ENCODE results near the gene FTCD. TPM values are rescaled to one million over a fixed set of nuclear protein-coding genes. Genes with fewer than 3 reads are reported as not detected.

Gene FTCD
- total RNA-seq, 1 experiment from 2014 or later, result 0.21 TPM

- intact Hi-C loops (cut with micrococcal nuclease; ENCODE audit: unreplicated experiment), result no loop called here
- CTCF ChIA-PET, result no interaction called here
- H3K27ac ChIP-seq (ENCODE audit: low read length), result no peak overlapping the region
Observed at GRCh38 chr21:46091631-46092025, 63.8 kb downstream of the FTCD start.

GRCh38 chr21:46091118-46091517 lies 64.3 kb downstream of the FTCD start:
- CTCF ChIA-PET, result no interaction called here
- H3K4me3 ChIP-seq (ENCODE audit: low read depth in 2 of 2, low read length in 2 of 2), result no peak overlapping the region
- H3K9me3 ChIP-seq (ENCODE audit: control insufficient read depth, insufficient read depth, low read depth, low read length), result no peaks in the 10 kb centered on the region; the same call in 1 of the 2 replicates
- TF ChIP-seq TCF7L2 (IDR thresholded peaks at IDR 0.05; ENCODE audit: low read depth, low read length) (no peak), SIN3A (IDR thresholded peaks at IDR 0.05; ENCODE audit: borderline replicate concordance, insufficient read depth, low read depth, low read length) (no peak), CTCF (IDR thresholded peaks at IDR 0.05) (no peak), POLR2AphosphoS5 (IDR thresholded peaks at IDR 0.05; ENCODE audit: low read depth, low read length) (no peak), REST (IDR thresholded peaks at IDR 0.05; ENCODE audit: insufficient read depth in 1 of 2, low read depth in 2 of 2, low read length in 1 of 2) (no peak)
- no peak for DNase-seq (ENCODE audit: low read depth, low spot score)
- H3K36me3 ChIP-seq (ENCODE audit: control insufficient read depth, insufficient read depth, low read length), result no peaks in the 10 kb centered on the region
- POLR2A ChIA-PET, result no interaction called here
- no TSS peak for BruUV-seq (replicated peaks)
- ATAC-seq, result no peak
- no peaks in the 10 kb centered on the region for H3K4me1 ChIP-seq (ENCODE audit: control insufficient read depth, insufficient read depth, low read length)
- in situ Hi-C loops (cut with HindIII; ENCODE audit: low pct_unique_long_range_greater_than_20kb, low sequenced_read_pairs), result no loop called here
- no peaks in the 10 kb centered on the region for H3K27me3 ChIP-seq (ENCODE audit: control insufficient read depth, insufficient read depth, low read length)
- no peak overlapping the region for H3K27ac ChIP-seq (ENCODE audit: low read length)
- intact Hi-C loops (cut with micrococcal nuclease; ENCODE audit: unreplicated experiment), result no loop called here

More at GRCh38 chr21:46091631-46092025, 63.8 kb downstream of the FTCD start:
- H3K9me3 ChIP-seq (ENCODE audit: control insufficient read depth, insufficient read depth, low read depth, low read length), result no peaks in the 10 kb centered on the region; the same call in 1 of the 2 replicates
- no peak for ATAC-seq
- no peaks in the 10 kb centered on the region for H3K4me1 ChIP-seq (ENCODE audit: control insufficient read depth, insufficient read depth, low read length)
- no TSS peak for BruUV-seq (replicated peaks)
- no peak for DNase-seq (ENCODE audit: low read depth, low spot score)
- in situ Hi-C loops (cut with HindIII; ENCODE audit: low pct_unique_long_range_greater_than_20kb, low sequenced_read_pairs), result no loop called here
- POLR2A ChIA-PET, result no interaction called here
- no peaks in the 10 kb centered on the region for H3K36me3 ChIP-seq (ENCODE audit: control insufficient read depth, insufficient read depth, low read length)
- TF ChIP-seq TCF7L2 (IDR thresholded peaks at IDR 0.05; ENCODE audit: low read depth, low read length) (no peak), SIN3A (IDR thresholded peaks at IDR 0.05; ENCODE audit: borderline replicate concordance, insufficient read depth, low read depth, low read length) (no peak), POLR2AphosphoS5 (IDR thresholded peaks at IDR 0.05; ENCODE audit: low read depth, low read length) (no peak), REST (IDR thresholded peaks at IDR 0.05; ENCODE audit: insufficient read depth in 1 of 2, low read depth in 2 of 2, low read length in 1 of 2) (no peak), CTCF (IDR thresholded peaks at IDR 0.05) (no peak)
- H3K27me3 ChIP-seq (ENCODE audit: control insufficient read depth, insufficient read depth, low read length), result no peaks in the 10 kb centered on the region
- no peak overlapping the region for H3K4me3 ChIP-seq (ENCODE audit: low read depth in 2 of 2, low read length in 2 of 2)

Data from Panc1 (cell line).